GM19240 (cell line): ENCODE measurements around the gene ZNF451.

Experiments used
- DNase-seq: peaks from one replicate; pipeline ENCODE4 v3.0.0; 2011; ENCODE audit warnings: low spot score; ENCODE audit not compliant: insufficient read length

ZNF451 gene

DNA sequence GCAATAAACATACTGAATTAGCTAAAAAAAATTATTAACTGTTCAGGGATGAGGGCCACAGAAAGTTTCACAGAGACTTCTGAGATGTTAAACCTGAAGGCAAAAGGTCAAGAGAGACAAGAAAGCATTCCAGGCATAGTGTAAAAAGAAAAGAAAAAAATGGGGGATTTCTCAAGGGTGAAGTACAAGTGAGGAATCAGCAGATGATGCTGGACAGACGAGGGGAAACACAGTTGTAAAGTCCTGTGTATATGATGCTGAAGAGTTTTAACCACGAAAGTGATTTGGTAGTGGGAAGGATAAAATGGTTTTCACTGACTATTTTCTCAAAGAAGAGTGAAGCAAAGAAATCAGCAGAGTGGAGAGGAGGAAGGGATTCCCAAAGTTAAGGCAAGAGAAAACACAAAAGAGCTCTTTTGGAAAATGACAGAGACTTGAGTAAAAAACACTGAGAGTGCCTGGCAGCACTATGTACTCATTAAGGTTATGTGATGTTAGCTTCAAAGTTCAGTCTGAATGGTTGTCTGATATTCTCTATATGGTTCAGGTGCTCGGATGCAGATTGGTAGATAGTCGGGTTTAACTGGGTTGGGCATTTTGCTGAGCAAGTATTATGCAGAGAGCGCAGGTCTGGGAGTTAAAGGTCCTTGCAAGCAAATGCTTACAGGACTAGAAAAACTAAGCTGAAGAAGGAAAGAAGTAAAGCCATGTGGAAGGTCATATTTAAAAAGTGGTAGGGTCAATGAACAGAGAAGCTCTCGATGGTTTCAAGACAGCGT is 115.8 kb downstream of the ZNF451 start:
- no peak for DNase-seq

GRCh38 chr6:57207141-57207540 is 117.2 kb downstream of the ZNF451 start:
- DNase-seq: no peak

DNA sequence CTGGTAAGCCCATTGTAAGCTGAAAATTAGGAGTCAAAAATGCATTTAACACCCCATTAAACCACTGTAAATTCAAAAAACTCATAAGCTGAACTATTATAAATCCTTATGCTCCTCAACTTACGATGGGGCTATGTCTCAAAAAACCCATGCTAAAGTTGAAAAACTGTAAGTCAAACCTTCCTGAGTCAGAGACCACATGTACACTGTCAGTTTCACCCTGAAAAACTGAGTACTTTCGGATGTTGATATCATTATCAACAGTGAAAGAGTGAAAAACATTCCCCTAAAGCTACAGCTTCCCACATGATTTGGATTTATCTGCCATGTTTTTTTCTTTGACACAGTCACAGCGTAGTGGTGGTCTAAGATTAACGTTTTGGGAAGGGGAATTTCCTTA is 117.9 kb downstream of the ZNF451 start:
- no peak for DNase-seq

GRCh38 chr6:57209030-57209429 is 119.0 kb downstream of the ZNF451 start:
- DNase-seq: no peak

DNA sequence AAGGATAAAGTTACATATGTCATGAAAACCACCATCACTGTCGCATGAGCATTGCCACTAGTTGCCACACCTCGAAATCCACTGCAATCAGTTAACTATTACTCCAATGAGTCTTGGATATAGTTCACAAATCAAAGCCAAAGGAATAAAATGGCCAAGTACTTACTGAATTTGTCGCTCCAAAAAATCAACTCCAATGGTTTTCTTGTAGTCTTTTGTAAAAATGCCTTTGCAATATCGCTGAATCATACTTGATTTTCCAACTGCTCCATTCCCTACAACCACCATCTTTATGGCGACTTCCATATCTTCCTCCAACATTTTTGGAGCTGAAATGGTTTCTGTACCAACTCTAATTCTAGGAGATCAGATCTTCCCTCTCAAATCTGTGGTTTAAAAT is 120.1 kb downstream of the ZNF451 start:
- DNase-seq: no peak

DNA sequence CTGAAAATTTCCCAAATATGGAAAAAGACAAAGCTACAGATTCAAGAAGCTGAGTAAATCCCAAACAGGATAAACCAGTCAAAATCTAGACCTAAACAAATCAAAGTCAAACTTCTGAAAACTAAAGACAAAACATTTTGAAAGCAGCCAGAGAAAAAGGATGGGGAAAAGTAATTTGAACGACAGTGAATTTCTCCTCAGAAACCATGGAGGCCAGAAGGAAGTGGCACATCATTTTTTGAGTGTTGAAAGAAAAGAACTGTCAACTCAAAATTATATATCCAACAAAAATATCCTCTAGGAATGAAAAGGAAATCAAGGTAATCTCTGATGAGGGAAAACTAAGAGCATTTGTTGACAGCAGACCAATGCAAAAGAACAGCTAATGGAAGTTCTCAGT is 125.3 kb downstream of the ZNF451 start:
- DNase-seq: no peak

DNA sequence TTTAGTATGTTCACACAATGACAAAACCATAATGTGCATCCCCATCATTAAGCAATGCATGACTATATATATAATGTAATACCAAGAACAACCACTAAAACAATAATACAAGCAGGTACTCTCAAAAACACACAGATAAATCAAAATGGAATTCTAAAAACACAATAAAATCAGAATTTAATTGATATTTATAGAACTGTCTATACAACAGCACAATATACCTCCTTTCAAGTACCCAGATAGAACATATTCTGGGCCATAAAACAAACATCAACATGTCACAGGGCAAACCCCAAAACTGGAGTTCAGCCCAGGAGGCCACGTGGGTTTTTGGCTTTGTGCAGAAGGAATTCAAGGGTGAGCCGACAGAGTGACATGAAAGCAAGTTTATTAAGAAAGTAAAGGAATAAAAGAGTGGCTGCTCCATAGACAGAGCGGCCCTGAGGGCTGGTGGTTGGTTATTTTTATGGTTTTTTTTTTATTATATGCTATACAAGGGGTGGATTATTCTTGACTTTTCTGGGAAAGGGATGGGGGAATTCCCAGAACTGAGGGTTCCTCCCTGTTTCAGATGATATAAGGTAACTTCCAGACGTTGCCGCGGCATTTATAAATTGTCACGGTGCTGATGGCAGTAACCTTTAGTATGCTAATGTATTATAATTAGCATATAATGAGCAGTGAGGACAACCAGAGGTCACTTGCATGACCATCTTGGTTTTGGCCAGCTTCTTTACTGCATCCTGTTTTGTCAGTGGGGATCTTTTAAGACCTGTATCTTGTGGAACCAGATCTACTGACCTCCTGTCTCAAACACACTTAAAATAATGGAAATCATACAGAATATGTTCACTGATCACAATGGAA is 126.5 kb downstream of the ZNF451 start:
- no peak for DNase-seq

GRCh38 chr6:57217270-57217669 is 127.3 kb downstream of the ZNF451 start:
- no peak for DNase-seq
